Adrenal gland (tissue), 12 donors: ENCODE data around the gene SPTBN2. TPM values are rescaled to one million over a fixed set of nuclear protein-coding genes. Genes with fewer than 3 reads are reported as not detected.

Source experiments
- DNase-seq, 7 donors: peaks; one replicate each; pipeline ENCODE4 v3.0.0-alpha.2; 2019 to 2020
- H3K27ac ChIP-seq, 5 donors: fragments of 200-600 bp; sonication (generic) in 4 of 5; 1 replicate in 3 of 5; 2 replicates in 2 of 5; pipeline versions ENCODE4 v1.5.1 to v1.8.0; 2016 to 2020; ENCODE audit warnings: mild to moderate bottlenecking in 1 of 5
- H3K27me3 ChIP-seq: fragments of 200-600 bp; 2 replicates; pipeline ENCODE4 v1.8.0; 2021
- H3K36me3 ChIP-seq, 2 donors: fragments of 200-600 bp; replicated peaks in 1 of 2; 1 replicate in 1 of 2; 2 replicates in 1 of 2; pipeline versions ENCODE4 v1.5.1 to v1.8.0; 2018 to 2022
- H3K4me1 ChIP-seq, 2 donors: fragments of 200-600 bp; replicated peaks in 1 of 2; 1 replicate in 1 of 2; 2 replicates in 1 of 2; pipeline versions ENCODE4 v1.5.1 to v1.8.0; 2018 to 2021
- H3K4me3 ChIP-seq, 4 donors: fragments of 200-600 bp; sonication (generic) in 3 of 4; one replicate each; pipeline ENCODE4 v1.5.1; 2016 to 2018
- H3K9me3 ChIP-seq, 3 donors: fragments of 200-600 bp; sonication (generic) in 1 of 3; replicated peaks in 1 of 3; 1 replicate in 2 of 3; 2 replicates in 1 of 3; pipeline versions ENCODE4 v1.5.1 to v1.8.0; 2016 to 2021
- POLR2A ChIP-seq, 2 donors: fragments of 450-650 bp; IDR thresholded peaks; one replicate each; pipeline ENCODE4 v1.6.1; 2017; ENCODE audit warnings: antibody characterized with exemption in 2 of 2, mild to moderate bottlenecking in 2 of 2, moderate library complexity in 1 of 2
- WGBS, 4 donors: extraction: QIAGEN DNeasy Blood & Tissue Kit in 2 of 4; methylation state at CpG; one replicate each; pipeline versions ENCODE4 v1.1.5 to v1.1.7; 2013 to 2017; 5-methylcytosine and 5-hydroxymethylcytosine counted together
- intact Hi-C, 2 donors: fragments of 100-400 bp; cut with DNase I; formaldehyde crosslinking; loops; one replicate each; pipeline versions ENCODE4 v1.14.1 to v1.15.0; 2022 to 2023
- polyA plus RNA-seq, 3 donors: library from polyadenylated mRNA; stranded (reverse); fragments of 200-250 nt in 2 of 3; fragments of 350-450 nt in 1 of 3; fragmentation: Illumina TruSeq in 1 of 3; extraction: RNeasy Lipid Tissue Mini Kit (QIAGEN cat#74804) in 1 of 3; gene quantifications; one replicate each; pipeline ENCODE4 v1.2.3, GENCODE V29; 2013 to 2014
- total RNA-seq, 9 donors: library from RNA; depleted of rRNA in 4 of 9; stranded (reverse); fragments of >200 nt in 4 of 9; fragments of 120-200 nt in 1 of 9; fragmentation: NEBNext Ultra II Directional in 1 of 9; extraction: Animal tissue kit (Norgen Biotek cat#: 25700) in 1 of 9; gene quantifications; one replicate each; pipeline versions ENCODE4 v1.1.0 to v1.2.4, GENCODE V29; 2013 to 2023
- TF ChIP-seq, protein P1 (sequence below), 6 experiments: fragments of 450-650 bp in 4 of 6; fragments of 200-600 bp in 2 of 6; sonication (generic) in 1 of 6; IDR thresholded peaks; 1 replicate in 5 of 6; 2 replicates in 1 of 6; pipeline versions ENCODE4 v1.5.1 to v1.8.0; 2016 to 2021; ENCODE audit warnings: antibody characterized with exemption in 6 of 6, mild to moderate bottlenecking in 2 of 6, moderate library complexity in 1 of 6
- donor health status: healthy with polysubstance abuse.
- donor health status: Bipolar disorder and iron deficiency.
- donor health status: DM: yes; HTN: yes; CAD: no.
- donor health status: DM: no; HTN: no; CAD: no.
- donor health status: DM: no; HTN: no; CAD: no.
- donor health status: DM: yes; HTN: yes; CAD: no.

The SPTBN2 gene
- total and polyA plus RNA-seq, 12 donors: 7.2 to 81.8 (median 63.2) TPM

DNA sequence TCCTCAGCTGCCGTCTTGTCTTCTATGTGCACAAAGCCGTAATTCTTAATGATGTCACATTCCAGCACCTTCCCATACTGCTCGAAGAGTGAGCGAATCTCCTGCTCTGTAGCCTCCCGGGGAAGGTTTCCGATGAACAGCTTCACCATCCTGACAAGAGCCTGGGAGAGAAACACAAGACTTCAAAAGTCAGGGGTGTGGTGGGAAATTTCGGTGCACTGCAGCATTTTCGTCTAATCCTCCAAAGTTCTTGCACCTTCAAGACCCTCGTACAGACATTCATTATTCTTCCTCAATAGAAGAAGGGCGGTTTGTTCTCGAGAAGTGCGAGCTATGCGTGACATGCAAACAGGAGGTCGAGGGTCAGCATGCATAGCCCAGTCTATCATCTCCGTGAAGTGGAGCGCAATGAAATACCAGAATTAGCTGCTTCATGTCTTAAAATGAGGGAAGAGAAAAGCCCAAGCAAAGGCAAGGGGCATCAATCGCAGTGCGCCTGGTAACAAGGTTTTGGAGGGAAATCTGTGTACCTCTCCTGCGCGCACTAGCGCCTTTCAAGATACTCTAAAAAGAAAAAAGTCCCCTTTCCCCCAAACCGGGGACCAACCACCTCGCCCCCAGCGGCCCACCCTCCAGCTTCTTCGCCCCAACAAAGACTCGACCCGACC is 52.0 kb downstream of the SPTBN2 start:
- WGBS, 4 donors: 12 to 18% (median 14%) methylated on average over 20 to 25 of the region's 27 CpGs
- Histone ChIP-seq H3K4me1 (peaks cover 9 to 33% of the 10 kb centered on the region in 2 donors), H3K9me3 (no peaks in the 10 kb centered on the region), H3K36me3 (no peaks in the 10 kb centered on the region), H3K27ac (peak overlapping the region; percentile 86 to 97 (median 89)), H3K27me3 (no peaks in the 10 kb centered on the region), H3K4me3 (peak overlapping the region in 3 of 4 donors; percentile 49 to 97 (median 72))
- peak in 1 of 7 donors; percentile 15 for DNase-seq
- TF ChIP-seq POLR2A (IDR thresholded peaks at IDR 0.05): no peak
- TF ChIP-seq, protein P1, sequence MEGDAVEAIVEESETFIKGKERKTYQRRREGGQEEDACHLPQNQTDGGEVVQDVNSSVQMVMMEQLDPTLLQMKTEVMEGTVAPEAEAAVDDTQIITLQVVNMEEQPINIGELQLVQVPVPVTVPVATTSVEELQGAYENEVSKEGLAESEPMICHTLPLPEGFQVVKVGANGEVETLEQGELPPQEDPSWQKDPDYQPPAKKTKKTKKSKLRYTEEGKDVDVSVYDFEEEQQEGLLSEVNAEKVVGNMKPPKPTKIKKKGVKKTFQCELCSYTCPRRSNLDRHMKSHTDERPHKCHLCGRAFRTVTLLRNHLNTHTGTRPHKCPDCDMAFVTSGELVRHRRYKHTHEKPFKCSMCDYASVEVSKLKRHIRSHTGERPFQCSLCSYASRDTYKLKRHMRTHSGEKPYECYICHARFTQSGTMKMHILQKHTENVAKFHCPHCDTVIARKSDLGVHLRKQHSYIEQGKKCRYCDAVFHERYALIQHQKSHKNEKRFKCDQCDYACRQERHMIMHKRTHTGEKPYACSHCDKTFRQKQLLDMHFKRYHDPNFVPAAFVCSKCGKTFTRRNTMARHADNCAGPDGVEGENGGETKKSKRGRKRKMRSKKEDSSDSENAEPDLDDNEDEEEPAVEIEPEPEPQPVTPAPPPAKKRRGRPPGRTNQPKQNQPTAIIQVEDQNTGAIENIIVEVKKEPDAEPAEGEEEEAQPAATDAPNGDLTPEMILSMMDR (IDR thresholded peaks at IDR 0.05): no peak
- intact Hi-C loops: loop anchor here (5.0 kb wide), 2 partner anchors 95 to 270 kb away; no protein-coding TSS in a partner anchor

DNA sequence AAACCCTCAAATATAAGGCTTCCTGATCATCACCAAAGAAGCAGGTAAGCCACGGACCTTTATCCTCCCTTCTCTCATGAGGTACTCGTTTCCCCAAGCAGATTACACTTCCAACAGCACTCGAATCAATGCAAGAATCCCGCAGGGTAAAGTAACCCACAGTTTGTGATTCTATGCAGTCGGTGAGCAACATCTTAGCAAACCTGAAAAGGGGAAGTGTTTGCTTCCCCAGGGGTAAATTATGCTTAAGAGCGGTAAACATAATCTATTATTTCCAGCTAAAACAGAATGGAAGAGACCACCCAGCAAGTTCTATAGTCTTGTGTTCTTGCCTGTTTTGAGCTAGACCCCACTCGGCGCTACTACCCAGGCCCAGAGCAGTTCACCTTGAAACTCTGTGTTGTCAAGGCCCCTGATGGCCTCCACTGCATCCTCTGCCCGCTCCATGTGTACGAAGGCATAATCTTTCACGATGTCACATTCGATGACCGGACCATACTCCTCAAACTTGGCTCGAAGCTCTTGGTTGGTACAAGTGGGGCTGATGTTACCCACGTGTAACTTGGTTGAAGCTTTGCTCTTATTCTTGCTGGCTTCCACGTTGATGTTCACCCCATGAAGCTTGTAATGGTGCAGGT is 52.6 kb downstream of the SPTBN2 start:
- WGBS, 4 donors: 67 to 78% (median 73%) methylated on average over 16 of the region's 16 CpGs
- Histone ChIP-seq H3K36me3 (no peaks in the 10 kb centered on the region), H3K27ac (no peak overlapping the region), H3K27me3 (no peaks in the 10 kb centered on the region), H3K9me3 (no peaks in the 10 kb centered on the region), H3K4me1 (peaks cover 9 to 34% of the 10 kb centered on the region in 2 donors), H3K4me3 (peak overlapping the region in 1 of 4 donors; percentile 72)
- intact Hi-C loops: loop anchor here (5.0 kb wide), 2 partner anchors 94 to 269 kb away; no protein-coding TSS in a partner anchor
- TF ChIP-seq, protein P1 (IDR thresholded peaks at IDR 0.05): no peak
- no peak for TF ChIP-seq POLR2A (IDR thresholded peaks at IDR 0.05)
- DNase-seq: peak in 1 of 7 donors; percentile 15

DNA sequence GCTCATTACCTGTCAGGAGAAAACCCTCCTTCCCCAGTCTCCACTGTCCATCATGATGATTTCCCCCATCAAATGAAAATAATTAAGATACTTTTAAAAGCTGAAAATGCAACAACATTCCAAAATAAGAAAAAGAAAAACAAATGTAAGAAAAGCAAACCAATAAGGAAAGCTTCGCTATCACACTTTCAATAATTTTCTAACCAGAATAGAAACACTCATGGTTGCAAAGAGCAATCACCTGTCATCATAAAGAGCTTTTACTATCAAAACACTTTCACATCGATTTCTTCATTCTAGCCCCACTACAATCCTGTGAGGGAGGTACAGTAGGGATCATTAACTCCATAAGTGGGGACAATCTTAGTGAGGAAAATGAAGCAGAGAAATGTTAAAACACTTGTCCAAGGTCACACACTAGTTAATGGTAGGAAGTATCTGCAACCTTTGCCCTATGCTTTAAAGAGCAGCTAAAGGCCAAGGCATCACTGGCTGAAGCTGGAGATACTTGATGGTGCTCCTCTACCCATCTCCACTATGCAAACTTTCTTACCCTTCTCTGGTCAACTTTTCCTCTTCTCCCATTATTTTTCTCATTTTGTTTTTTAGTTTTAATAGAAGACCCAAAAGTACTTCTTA is 53.9 kb downstream of the SPTBN2 start:
- intact Hi-C loops: loop anchor here (5.0 kb wide), 2 partner anchors 93 to 268 kb away; no protein-coding TSS in a partner anchor
- Histone ChIP-seq H3K36me3 (no peaks in the 10 kb centered on the region), H3K9me3 (no peaks in the 10 kb centered on the region), H3K27me3 (no peaks in the 10 kb centered on the region), H3K4me3 (no peak overlapping the region), H3K4me1 (peaks cover 16 to 46% of the 10 kb centered on the region in 2 donors), H3K27ac (no peak overlapping the region)
- DNase-seq: no peak
- WGBS, 4 donors: 82 to 84% (median 84%) methylated on average over 2 of the region's 2 CpGs
- no peak for TF ChIP-seq POLR2A (IDR thresholded peaks at IDR 0.05)

DNA sequence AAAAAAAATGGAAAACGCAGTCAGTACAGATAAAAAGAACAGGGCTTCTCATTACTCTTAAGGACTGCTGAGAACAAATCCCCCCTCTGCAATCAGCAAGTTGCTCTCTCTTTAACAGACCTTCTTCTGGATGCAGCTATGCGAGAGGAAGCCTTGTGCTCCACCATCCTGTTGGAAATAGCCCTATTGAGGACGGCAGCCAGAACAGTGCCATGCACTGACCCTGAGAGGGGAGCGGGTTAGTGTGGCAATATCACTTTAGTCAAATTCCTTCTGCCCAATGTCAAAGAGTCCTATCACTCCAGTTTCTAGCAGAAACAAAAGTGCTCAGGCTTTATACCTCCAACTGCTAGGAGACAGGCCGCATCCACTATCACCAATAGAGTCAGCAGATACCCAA is 58.2 kb downstream of the SPTBN2 start:
- intact Hi-C loops: no loop called here
- no peaks in the 10 kb centered on the region for H3K9me3 ChIP-seq
- H3K27ac ChIP-seq: no peak overlapping the region
- DNase-seq: peak in 3 of 7 donors; percentile 33 to 58 (median 48)
- H3K27me3 ChIP-seq: no peaks in the 10 kb centered on the region
- no peak for TF ChIP-seq POLR2A (IDR thresholded peaks at IDR 0.05)
- TF ChIP-seq, protein P1 (IDR thresholded peaks at IDR 0.05): no peak
- no peak overlapping the region for H3K4me3 ChIP-seq
- peaks cover 0 to 29% of the 10 kb centered on the region in 2 donors for H3K36me3 ChIP-seq
- 41 to 60% (median 50%) methylated on average over 4 to 5 of the region's 5 CpGs for WGBS, 4 donors
- peaks cover 6 to 30% of the 10 kb centered on the region in 2 donors for H3K4me1 ChIP-seq
